Osteoblast (primary cell): ENCODE measurements around the gene GALT. TPM values are rescaled to one million over a fixed set of nuclear protein-coding genes. Genes with fewer than 3 reads are reported as not detected.
A peak's percentile ranks its signal among the peaks of the same experiment; 100 is the strongest.

Experiments
- DNase-seq: peaks from one replicate; pipeline ENCODE4 v3.0.0; 2011; ENCODE audit warnings: low spot score, mixed read lengths; ENCODE audit not compliant: insufficient read length; ENCODE audit errors: missing footprints
- H2AFZ ChIP-seq: 2 replicates; pipeline ENCODE4 v1.6.0; 2011; ENCODE audit warnings: mild to moderate bottlenecking, low read length
- H3K27ac ChIP-seq: 2 replicates; pipeline ENCODE4 v1.5.1; 2011; ENCODE audit warnings: mild to moderate bottlenecking, low read depth, low read length, moderate library complexity
- H3K27me3 ChIP-seq: 2 replicates; pipeline ENCODE4 v1.6.0; 2012; ENCODE audit warnings: mild to moderate bottlenecking, control low read depth, inconsistent platforms, low read length, moderate library complexity; ENCODE audit not compliant: insufficient read depth
- H3K36me3 ChIP-seq: 2 replicates; pipeline ENCODE4 v1.5.1; 2011; ENCODE audit warnings: mild to moderate bottlenecking, low read length, control low read depth, moderate library complexity; ENCODE audit not compliant: insufficient read depth
- H3K4me1 ChIP-seq: 2 replicates; pipeline ENCODE4 v1.5.1; 2011; ENCODE audit warnings: mild to moderate bottlenecking, low read length, control low read depth, moderate library complexity; ENCODE audit not compliant: insufficient read depth
- H3K4me2 ChIP-seq: 2 replicates; pipeline ENCODE4 v1.6.0; 2011; ENCODE audit warnings: mild to moderate bottlenecking, low read length; ENCODE audit not compliant: insufficient read depth
- H3K4me3 ChIP-seq: fragments of 200-600 bp; sonication (generic); 3 replicates; pipeline ENCODE4 v1.5.1; 2012; ENCODE audit warnings: mild to moderate bottlenecking, low read length, inconsistent platforms; ENCODE audit not compliant: insufficient read depth
- H3K79me2 ChIP-seq: 2 replicates; pipeline ENCODE4 v1.6.0; 2012; ENCODE audit warnings: mild to moderate bottlenecking, low read length, control low read depth, inconsistent platforms; ENCODE audit not compliant: insufficient read depth
- H3K9me3 ChIP-seq: 2 replicates; pipeline ENCODE4 v1.5.1; 2011; ENCODE audit warnings: low read depth, low read length, control low read depth
- H4K20me1 ChIP-seq: 2 replicates; pipeline ENCODE4 v1.6.0; 2012; ENCODE audit warnings: mild to moderate bottlenecking, low read length, control low read depth; ENCODE audit not compliant: insufficient read depth
- CTCF ChIP-seq: IDR thresholded peaks from 2 replicates; pipeline ENCODE4 v1.5.1; 2011; ENCODE audit warnings: mild to moderate bottlenecking, low read depth, low read length, moderate library complexity; ENCODE audit errors: extremely low read depth
- total RNA-seq: library from RNA; depleted of rRNA; stranded (reverse); fragments of >200 nt; gene quantifications from 2 replicates; pipeline ENCODE4 v1.2.3, GENCODE V29; 2012

The GALT gene
- total RNA-seq = 32.6 and 38.9 TPM in 2 replicates

- Histone ChIP-seq H4K20me1 (peaks cover 12% of the 10 kb centered on the region), H3K27ac (peak within 1 kb of the TSS; percentile 76), H2AFZ (peak within 1 kb of the TSS; percentile 96), H3K4me1 (peaks cover 25% of the 10 kb centered on the region), H3K4me3 (peak within 1 kb of the TSS; percentile 88), H3K27me3 (no peaks in the 10 kb centered on the region), H3K9me3 (no peaks in the 10 kb centered on the region), H3K36me3 (peaks cover 21% of the 10 kb centered on the region), H3K4me2 (peak within 1 kb of the TSS; percentile 86), H3K79me2 (peaks cover 19% of the 10 kb centered on the region)
- peak; percentile 48 for TF ChIP-seq CTCF
- DNase-seq = peak; percentile 98
Measured at GRCh38 chr9:34646211-34647083, at the start of gene GALT. TSS of gene GALT (plus strand) at chr9:34646675. CDS start at chr9:34646705, 30 bp downstream.

- Histone ChIP-seq H3K79me2 (no peaks in the 10 kb centered on the region), H3K27ac (no peak overlapping the region), H4K20me1 (peaks cover 2% of the 10 kb centered on the region), H2AFZ (no peak overlapping the region), H3K4me3 (no peak overlapping the region), H3K36me3 (no peaks in the 10 kb centered on the region), H3K4me1 (no peaks in the 10 kb centered on the region), H3K27me3 (peaks cover 12% of the 10 kb centered on the region), H3K4me2 (no peak overlapping the region), H3K9me3 (no peaks in the 10 kb centered on the region)
- TF ChIP-seq CTCF = no peak
- DNase-seq = peak; percentile 36
Measured at GRCh38 chr9:34599546-34599945, 46.9 kb upstream of the GALT start.

- Histone ChIP-seq H2AFZ (no peak overlapping the region), H3K27ac (no peak overlapping the region), H3K36me3 (no peaks in the 10 kb centered on the region), H3K79me2 (no peaks in the 10 kb centered on the region), H3K4me2 (no peak overlapping the region), H3K4me1 (no peaks in the 10 kb centered on the region), H3K27me3 (peaks cover 11% of the 10 kb centered on the region), H3K4me3 (no peak overlapping the region), H3K9me3 (no peaks in the 10 kb centered on the region), H4K20me1 (no peaks in the 10 kb centered on the region)
- TF ChIP-seq CTCF = no peak
- peak; percentile 1 for DNase-seq
Measured at GRCh38 chr9:34600908-34601307, 45.6 kb upstream of the GALT start.

- no peak overlapping the region for H3K4me2 ChIP-seq
- no peaks in the 10 kb centered on the region for H3K36me3 ChIP-seq
- no peak for TF ChIP-seq CTCF
- H2AFZ ChIP-seq = no peak overlapping the region
- peaks cover 9% of the 10 kb centered on the region for H3K27me3 ChIP-seq
- H3K4me3 ChIP-seq = no peak overlapping the region
- peak; percentile 23 for DNase-seq
- H3K9me3 ChIP-seq = no peaks in the 10 kb centered on the region
- H4K20me1 ChIP-seq = no peaks in the 10 kb centered on the region
- H3K27ac ChIP-seq = no peak overlapping the region
- H3K4me1 ChIP-seq = no peaks in the 10 kb centered on the region
- no peaks in the 10 kb centered on the region for H3K79me2 ChIP-seq
Measured at GRCh38 chr9:34601937-34602573, 44.4 kb upstream of the GALT start.
